Measurements from ENCODE around the gene MRPL37. TPM values are rescaled to one million over a fixed set of nuclear protein-coding genes. Genes with fewer than 3 reads are reported as not detected.

Gene MRPL37
- total and polyA plus RNA-seq, 2 donors (not counting 3 experiments of a cell fraction or from before 2014, with no cell fraction given), result 45.0 to 109 TPM

GRCh38 chr1:54221867-54222484 lies 22.0 kb downstream of the MRPL37 start:
- H3K79me2 ChIP-seq (ENCODE audit: control insufficient read depth, insufficient read depth, low read length), result no peaks in the 10 kb centered on the region
- dilution Hi-C loops (cut with MboI; ENCODE audit: extremely low pct_ligation_motif_present, low sequenced_read_pairs), result no loop called here
- H3K4me1 ChIP-seq (ENCODE audit: control insufficient read depth, extremely low read depth, insufficient read depth, low read length), result peaks cover 3% of the 10 kb centered on the region
- no peak overlapping the region for H3K9ac ChIP-seq (replicated peaks; ENCODE audit: extremely low read depth, insufficient read depth, low read length)
- intact Hi-C loops (cut with micrococcal nuclease), result no loop called here
- no peaks in the 10 kb centered on the region for H4K20me1 ChIP-seq (replicated peaks; ENCODE audit: control insufficient read depth, extremely low read depth, insufficient read depth, low read length)
- TF ChIP-seq MYC (IDR thresholded peaks at IDR 0.05; ENCODE audit: low read depth, low read length) (no peak), CTCF (IDR thresholded peaks at IDR 0.05; ENCODE audit: extremely low read depth in 1 of 2, insufficient read depth in 1 of 2, low read depth in 1 of 2, low read length in 2 of 2) (no peak), POLR2A (IDR thresholded peaks at IDR 0.05; ENCODE audit: low read depth, low read length) (no peak), MAX (IDR thresholded peaks at IDR 0.05; ENCODE audit: insufficient read depth, insufficient read length) (no peak), EZH2 (IDR thresholded peaks at IDR 0.05; ENCODE audit: borderline replicate concordance, low read depth, low read length, severe bottlenecking) (no peak), JUN (IDR thresholded peaks at IDR 0.05; ENCODE audit: borderline replicate concordance, insufficient read depth, insufficient read length, low read depth) (no peak), GATA2 (IDR thresholded peaks at IDR 0.05; ENCODE audit: insufficient read depth, insufficient read length, low read depth, low read length) (no peak), POLR2AphosphoS5 (IDR thresholded peaks at IDR 0.05; ENCODE audit: insufficient read depth, low read depth, low read length) (no peak), FOS (IDR thresholded peaks at IDR 0.05; ENCODE audit: borderline replicate concordance, insufficient read depth, low read length) (no peak)
- H3K4me3 ChIP-seq (replicated peaks in 1 of 3; ENCODE audit: insufficient read depth in 1 of 3, low read depth in 1 of 3, low read length in 3 of 3), result no peak overlapping the region
- no TSS peak for BruUV-seq (replicated peaks)
- no peak overlapping the region for H3K27ac ChIP-seq (ENCODE audit: insufficient read depth, low read depth, low read length)
- DNase-seq (ENCODE audit: low read depth, low spot score) (no peak), FAIRE-seq (no peak)
- POLR2A ChIA-PET, result no interaction called here
- H3K36me3 ChIP-seq (ENCODE audit: control insufficient read depth in 2 of 2, extremely low read depth in 1 of 2, insufficient read depth in 2 of 2, low read length in 2 of 2), result peaks cover 3 to 14% of the 10 kb centered on the region in 2 experiments
- H3K9me1 ChIP-seq (replicated peaks; ENCODE audit: control insufficient read depth, extremely low read depth, insufficient read depth, low read length), result no peaks in the 10 kb centered on the region
- H3K9me3 ChIP-seq (replicated peaks; ENCODE audit: control insufficient read depth, insufficient read depth, low read length), result no peaks in the 10 kb centered on the region
- H2AFZ ChIP-seq (ENCODE audit: low read depth, low read length), result no peak overlapping the region
- CTCF ChIA-PET, result interaction anchor here (1.1 to 3.3 kb wide), 3 partner anchors 8 to 114 kb away, joined by 3 to 8 read pairs (median 3); no protein-coding TSS in a partner anchor
- H3K27me3 ChIP-seq (ENCODE audit: control insufficient read depth in 2 of 2, insufficient read depth in 2 of 2, low read length in 2 of 2), result no peaks in the 10 kb centered on the region
- H3K4me2 ChIP-seq (ENCODE audit: insufficient read depth, low read length), result no peak overlapping the region

All from endothelial cell of umbilical vein (primary cell).